DLD1 (cell line): ENCODE data around the gene AKNA.

Experiments used
- in situ Hi-C: cut with HindIII; loops from 2 replicates; pipeline ENCODE4 v1.10.0; 2017; ENCODE audit warnings: low sequenced_read_pairs

AKNA gene

GRCh38 chr9:114311571-114312512, 75.9 kb downstream of the AKNA start:
- in situ Hi-C loops, result no loop called here

DNA sequence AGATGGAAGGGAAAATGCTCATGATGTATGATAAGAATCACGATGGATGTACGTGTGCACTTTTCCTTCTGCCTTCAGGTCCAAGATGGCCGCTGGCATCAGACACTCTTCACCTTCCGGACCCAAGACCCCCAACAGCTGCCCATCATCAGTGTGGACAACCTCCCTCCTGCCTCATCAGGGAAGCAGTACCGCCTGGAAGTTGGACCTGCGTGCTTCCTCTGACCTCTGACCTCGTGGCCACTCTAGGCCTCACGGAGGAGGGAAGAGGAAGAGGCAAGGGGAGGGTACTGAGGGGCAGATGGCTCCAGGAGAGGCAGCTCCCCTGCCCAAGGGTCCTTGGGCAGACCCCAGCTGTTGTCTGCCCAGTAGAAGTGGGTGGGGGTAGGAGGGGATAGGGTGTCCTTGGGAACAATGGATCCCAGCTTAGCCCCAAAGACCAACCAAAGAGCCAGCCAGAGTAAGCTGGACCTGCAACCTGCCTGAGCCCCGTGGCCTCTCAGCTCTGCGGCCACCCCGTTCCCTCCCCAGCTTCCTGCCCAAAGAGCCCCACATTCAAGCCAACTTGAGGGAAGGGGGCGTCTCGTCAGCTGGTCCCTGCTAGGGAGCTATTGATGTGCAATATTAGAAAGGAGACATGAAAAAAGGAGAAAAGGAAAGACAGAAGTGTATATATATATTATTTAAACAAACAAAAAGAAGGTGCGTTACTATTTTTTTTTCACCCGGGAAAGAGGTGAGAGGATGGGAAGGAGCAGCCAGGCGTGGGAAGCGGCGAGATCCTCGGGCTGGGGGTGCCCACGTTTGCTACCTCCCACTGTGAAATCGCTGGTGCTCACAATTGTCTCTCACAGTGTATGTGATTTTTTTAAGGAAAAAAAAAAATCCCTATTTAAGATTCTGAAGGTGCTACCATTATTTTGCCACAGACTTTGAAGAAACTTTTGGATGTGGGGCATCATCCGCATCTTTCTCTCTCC, 77.0 kb downstream of the AKNA start:
- in situ Hi-C loops, result no loop called here

DNA sequence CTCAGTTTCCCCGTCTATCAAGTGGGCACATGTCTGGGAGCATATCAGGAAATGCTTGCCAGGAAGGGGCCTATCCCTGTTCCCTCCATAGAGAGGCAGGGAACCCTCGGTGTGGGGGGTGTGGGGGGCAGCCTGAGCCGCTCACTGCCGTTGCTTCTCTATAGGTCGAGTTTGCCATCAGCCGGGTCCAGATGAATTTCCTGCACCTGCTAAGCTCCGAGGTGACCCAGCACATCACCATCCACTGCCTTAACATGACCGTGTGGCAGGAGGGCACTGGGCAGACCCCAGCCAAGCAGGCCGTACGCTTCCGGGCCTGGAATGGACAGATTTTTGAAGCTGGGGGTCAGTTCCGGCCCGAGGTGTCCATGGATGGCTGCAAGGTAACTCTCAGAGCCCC, 78.7 kb downstream of the AKNA start:
- in situ Hi-C loops, result no loop called here

GRCh38 chr9:114308361-114308950, 79.3 kb downstream of the AKNA start:
- in situ Hi-C loops, result no loop called here

GRCh38 chr9:114307899-114308267, 79.9 kb downstream of the AKNA start:
- in situ Hi-C loops, result no loop called here

DNA sequence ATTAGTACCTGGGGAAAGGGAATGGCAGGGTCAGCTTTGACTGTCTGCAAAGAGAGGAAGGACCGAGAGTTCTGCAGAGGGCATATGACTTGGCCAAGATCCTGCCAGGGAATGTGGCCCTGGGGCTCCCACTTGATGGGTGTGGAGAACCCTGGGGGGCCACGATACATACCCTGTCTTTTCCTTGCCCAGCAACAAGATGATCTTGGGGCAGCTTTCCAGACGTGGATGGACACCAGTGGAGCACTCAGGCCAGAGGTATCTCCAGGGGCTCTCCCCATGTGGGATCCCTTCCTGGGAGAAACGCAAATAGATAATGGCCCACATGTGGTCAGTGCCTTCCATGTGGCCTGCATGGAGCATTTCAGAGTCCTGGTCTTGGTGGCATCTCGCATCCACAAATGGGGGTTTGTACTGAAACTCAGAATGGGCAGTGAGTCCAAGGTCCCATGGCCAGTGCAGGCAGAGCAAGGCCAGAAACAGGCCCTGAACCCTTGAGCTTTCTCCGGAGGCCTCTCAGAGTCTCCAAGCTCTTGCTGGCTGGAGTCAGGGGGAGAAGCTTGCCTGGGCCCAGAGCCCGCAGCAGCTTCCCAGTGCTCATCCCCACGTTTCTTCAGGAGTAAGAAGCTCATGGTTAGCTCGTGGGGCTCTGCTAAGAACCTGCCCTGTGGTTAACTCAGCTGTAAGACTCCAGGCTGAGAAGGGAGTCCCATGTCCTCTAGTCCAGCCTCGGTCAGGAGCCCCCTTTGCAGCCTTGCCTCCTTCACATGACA, 83.2 kb downstream of the AKNA start:
- in situ Hi-C loops, result no loop called here

GRCh38 chr9:114303977-114304376, 83.8 kb downstream of the AKNA start:
- in situ Hi-C loops, result no loop called here

DNA sequence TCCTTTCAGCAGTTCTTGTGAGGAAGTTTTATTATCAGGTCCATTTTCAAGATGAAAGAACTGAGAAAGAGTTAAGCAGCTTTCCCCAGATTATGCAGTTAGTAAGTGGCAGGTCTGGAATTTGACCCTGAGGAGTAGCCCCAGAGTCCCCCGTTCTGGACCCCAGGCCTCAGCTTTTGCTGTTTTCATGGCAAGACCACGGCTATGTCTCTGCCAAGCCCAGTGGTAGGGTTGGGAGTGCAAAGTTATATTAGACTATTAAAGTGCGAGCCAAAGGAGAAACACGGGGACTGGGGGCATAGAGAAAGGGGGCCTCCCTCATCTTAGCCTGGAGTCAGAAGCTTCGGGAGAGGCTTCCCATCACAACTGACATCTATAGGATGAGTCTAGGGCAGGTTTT, 84.2 kb downstream of the AKNA start:
- in situ Hi-C loops, result no loop called here

DNA sequence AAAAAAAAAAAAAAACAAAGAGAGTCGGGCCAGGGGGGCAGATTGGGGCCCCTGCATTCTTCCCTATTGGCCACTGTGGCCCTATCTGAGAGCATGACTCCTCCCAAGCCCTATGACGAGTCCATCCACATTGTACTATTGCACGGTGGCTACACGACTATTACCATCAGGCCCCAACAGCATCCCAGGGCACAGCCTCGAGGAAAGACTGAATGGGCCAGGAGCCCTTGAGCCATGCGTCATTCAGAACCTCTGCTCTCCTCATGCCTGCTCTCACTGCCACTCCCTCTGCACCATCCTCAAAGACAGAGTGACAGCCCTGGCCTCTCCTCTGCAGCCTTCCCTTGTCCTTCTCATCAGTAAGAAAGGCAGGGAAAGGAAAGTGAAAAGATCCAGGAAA, 85.1 kb downstream of the AKNA start:
- in situ Hi-C loops, result no loop called here

GRCh38 chr9:114301798-114302565, 85.8 kb downstream of the AKNA start:
- in situ Hi-C loops, result no loop called here

GRCh38 chr9:114300846-114301797, 86.7 kb downstream of the AKNA start:
- in situ Hi-C loops, result no loop called here

GRCh38 chr9:114300153-114300845, 87.5 kb downstream of the AKNA start:
- in situ Hi-C loops, result no loop called here

DNA sequence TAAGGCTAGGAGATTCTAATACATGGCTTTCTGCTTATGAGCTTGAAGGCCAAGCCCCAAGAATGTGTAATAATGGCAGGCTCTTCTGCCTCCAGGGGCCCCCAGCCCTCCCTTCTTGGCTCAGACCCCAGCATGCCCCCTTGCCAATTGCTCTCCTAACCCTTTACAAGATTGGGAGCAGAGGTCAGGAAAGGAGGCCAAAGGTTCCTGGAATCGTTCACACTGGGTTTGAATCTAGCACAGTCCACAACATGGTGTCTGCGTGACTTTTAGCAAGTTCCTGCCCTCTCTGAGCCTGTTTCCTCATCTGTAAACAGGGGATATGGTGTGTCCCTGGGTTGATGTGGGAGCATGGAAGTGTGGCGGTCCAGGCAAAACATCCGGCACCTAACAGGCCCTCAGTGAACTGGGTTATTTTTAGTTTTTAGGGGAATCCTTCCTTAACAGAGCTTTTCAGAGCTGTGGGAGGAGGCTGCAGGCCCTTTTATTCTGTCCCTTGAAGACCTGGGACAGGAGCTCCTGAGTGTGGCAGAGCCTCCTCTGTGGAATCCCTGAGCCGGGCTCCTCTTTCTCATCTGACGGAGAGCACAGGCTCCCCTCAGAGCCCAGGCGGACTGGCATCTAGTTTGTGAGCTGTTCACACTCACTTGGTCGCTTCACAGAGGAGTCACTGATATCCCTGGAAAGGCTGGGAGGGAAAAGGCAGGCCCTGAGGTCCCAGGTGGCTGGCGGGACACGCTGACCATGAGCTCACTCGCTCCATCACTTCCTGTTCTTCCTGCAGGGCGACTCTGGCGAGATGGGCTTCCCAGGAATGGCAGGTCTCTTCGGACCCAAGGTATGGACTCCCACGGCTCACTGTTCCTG, 88.3 kb downstream of the AKNA start:
- in situ Hi-C loops, result loop anchor here (25.0 kb wide), 1 partner anchor 212 kb away; the partner anchor contains the start of genes AMBP and KIF12

DNA sequence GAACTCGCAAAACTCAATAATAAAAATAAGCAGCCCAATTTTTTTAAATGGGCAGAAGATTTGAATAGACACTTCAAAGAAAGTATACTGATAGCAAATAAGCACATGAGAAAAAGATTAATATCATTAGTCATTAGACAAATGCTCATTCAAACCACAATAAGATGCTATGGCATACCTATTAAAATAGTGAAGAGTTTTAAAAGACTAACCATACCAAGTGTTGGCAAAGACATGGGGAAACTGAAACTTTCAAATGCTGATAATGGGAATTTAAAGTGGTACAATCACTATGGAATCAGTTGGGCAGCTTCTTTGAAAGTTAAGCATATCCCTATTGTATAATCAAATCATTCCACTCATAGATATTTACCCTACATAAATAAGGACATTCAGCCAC, 91.4 kb downstream of the AKNA start:
- in situ Hi-C loops, result loop anchor here (25.0 kb wide), 1 partner anchor 209 kb away; the partner anchor contains the start of genes AMBP and KIF12

GRCh38 chr9:114294664-114295063, 93.1 kb downstream of the AKNA start:
- in situ Hi-C loops, result loop anchor here (25.0 kb wide), 1 partner anchor 207 kb away; the partner anchor contains the start of genes AMBP and KIF12

GRCh38 chr9:114291886-114292590, 95.7 kb downstream of the AKNA start:
- in situ Hi-C loops, result loop anchor here (25.0 kb wide), 1 partner anchor 205 kb away; the partner anchor contains the start of genes AMBP and KIF12
